Measurements from ENCODE around the gene FBXL20. TPM values are rescaled to one million over a fixed set of nuclear protein-coding genes. Genes with fewer than 3 reads are reported as not detected.

Gene FBXL20
- total and polyA plus RNA-seq, 10 of the 15 experiments (the other 5 are each of a cell fraction or from before 2014, with no cell fraction given): 1.2 to 8.3 (median 4.4) TPM

DNA sequence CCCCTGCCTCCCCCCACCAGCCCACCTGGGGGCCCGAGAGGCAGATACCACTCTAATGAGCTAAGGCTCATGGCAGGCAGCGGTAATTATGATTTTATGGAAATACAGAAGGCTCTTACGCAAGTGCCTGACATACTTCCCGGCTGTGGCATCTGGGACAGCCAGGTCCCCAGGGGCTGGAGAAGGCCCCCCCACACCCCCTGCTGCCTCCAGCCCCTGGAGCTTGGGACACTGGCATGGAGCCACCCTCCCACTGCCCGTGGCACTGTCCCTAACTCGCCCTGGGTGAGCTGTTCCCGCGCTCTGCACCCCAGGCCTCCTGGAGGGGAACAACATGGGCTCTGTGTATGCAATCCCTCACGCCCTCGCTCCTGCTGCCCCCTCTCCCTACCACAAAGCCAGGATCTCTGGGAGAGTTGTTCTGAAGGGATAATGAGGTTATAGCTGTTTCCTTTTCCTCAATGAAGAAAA, 170.3 kb downstream of the FBXL20 start:
- Histone ChIP-seq H3K79me2 (ENCODE audit: control insufficient read depth, insufficient read depth, low read length) (no peaks in the 10 kb centered on the region), H4K20me1 (ENCODE audit: control insufficient read depth, insufficient read depth) (no peaks in the 10 kb centered on the region), H3K9ac (ENCODE audit: control insufficient read depth, insufficient read depth, low read length) (no peak overlapping the region), H3K36me3 (ENCODE audit: control insufficient read depth in 2 of 2, insufficient read depth in 2 of 2, low read length in 1 of 2) (no peaks in the 10 kb centered on the region), H3K27me3 (replicated peaks in 1 of 2; ENCODE audit: control insufficient read depth in 2 of 2, insufficient read depth in 2 of 2, low read length in 1 of 2) (peaks cover under 1% of the 10 kb centered on the region in 2 experiments; a peak in 2 of 4 replicates), H3K27ac (ENCODE audit: control insufficient read depth, insufficient read depth) (no peak overlapping the region), H3K9me3 (replicated peaks; ENCODE audit: control insufficient read depth, insufficient read depth, low read length) (no peaks in the 10 kb centered on the region), H3K4me3 (no peak overlapping the region), H2AFZ (ENCODE audit: control insufficient read depth, low read depth, low read length) (no peak overlapping the region), H3K4me1 (ENCODE audit: control insufficient read depth, insufficient read depth, low read length) (no peaks in the 10 kb centered on the region), H3K4me2 (ENCODE audit: control insufficient read depth, insufficient read depth) (no peak overlapping the region)
- ChIA-PET POLR2A (interaction anchor here (1.2 to 1.8 kb wide), 2 partner anchors 22 to 25 kb away, joined by 3 to 11 read pairs; no protein-coding TSS in a partner anchor), RAD21 (ENCODE audit: unreplicated experiment) (interaction anchor here (0.7 to 11.3 kb wide), 6 partner anchors 13 to 353 kb away, joined by 3 to 160 read pairs (median 5); no protein-coding TSS in a partner anchor), CTCF (interaction anchor here (0.6 to 21.3 kb wide), 13 partner anchors 8 to 502 kb away, joined by 3 to 658 read pairs (median 6); no protein-coding TSS in a partner anchor), SMC1A (ENCODE audit: uncharacterized antibody, unreplicated experiment) (interaction anchor here (0.9 to 4.1 kb wide), 5 partner anchors 11 to 248 kb away, joined by 3 to 69 read pairs (median 5); no protein-coding TSS in a partner anchor)
- DNase-seq (ENCODE audit: low read depth, low spot score) (no peak), ATAC-seq (no peak), FAIRE-seq (no peak)
- TF ChIP-seq JUNB (IDR thresholded peaks at IDR 0.05) (no peak), RBBP5 (conservative IDR thresholded peaks at IDR 0.05) (no peak), RCOR1 (conservative IDR thresholded peaks at IDR 0.05; ENCODE audit: low read depth, low read length) (no peak), CUX1 (IDR thresholded peaks at IDR 0.05; ENCODE audit: insufficient replicate concordance, low read depth, low read length) (no peak), HDAC2 (IDR thresholded peaks at IDR 0.05) (no peak), SMAD1 (IDR thresholded peaks at IDR 0.05; ENCODE audit: low read depth, partially characterized antibody) (no peak), RUNX3 (IDR thresholded peaks at IDR 0.05; ENCODE audit: low read length) (no peak), EZH2 (IDR thresholded peaks at IDR 0.05; ENCODE audit: borderline replicate concordance, control insufficient read depth, low read depth, low read length) (no peak), MYC (IDR thresholded peaks at IDR 0.05; ENCODE audit: insufficient read depth, insufficient read length, insufficient replicate concordance, low read length, severe bottlenecking) (no peak), RFX5 (IDR thresholded peaks at IDR 0.05; ENCODE audit: low read depth, low read length) (no peak), ZBED1 (IDR thresholded peaks at IDR 0.05; ENCODE audit: borderline replicate concordance) (no peak), CHD4 (IDR thresholded peaks at IDR 0.05) (no peak), HCFC1 (IDR thresholded peaks at IDR 0.05; ENCODE audit: low read length) (no peak)
- TF ChIP-seq, protein P1, sequence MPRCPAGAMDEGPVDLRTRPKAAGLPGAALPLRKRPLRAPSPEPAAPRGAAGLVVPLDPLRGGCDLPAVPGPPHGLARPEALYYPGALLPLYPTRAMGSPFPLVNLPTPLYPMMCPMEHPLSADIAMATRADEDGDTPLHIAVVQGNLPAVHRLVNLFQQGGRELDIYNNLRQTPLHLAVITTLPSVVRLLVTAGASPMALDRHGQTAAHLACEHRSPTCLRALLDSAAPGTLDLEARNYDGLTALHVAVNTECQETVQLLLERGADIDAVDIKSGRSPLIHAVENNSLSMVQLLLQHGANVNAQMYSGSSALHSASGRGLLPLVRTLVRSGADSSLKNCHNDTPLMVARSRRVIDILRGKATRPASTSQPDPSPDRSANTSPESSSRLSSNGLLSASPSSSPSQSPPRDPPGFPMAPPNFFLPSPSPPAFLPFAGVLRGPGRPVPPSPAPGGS (IDR thresholded peaks at IDR 0.05; ENCODE audit: borderline replicate concordance, insufficient read depth, low read depth, low read length, poor library complexity, severe bottlenecking): no peak
- in situ Hi-C loops (cut with MboI): no loop called here
- 46% methylated on average over 10 of the region's 10 CpGs for WGBS (ENCODE audit: insufficient coverage, insufficient replicate concordance, low lambda C conversion rate, missing lambda C conversion rate)
- intact Hi-C loops (cut with micrococcal nuclease; ENCODE audit: unreplicated experiment): no loop called here
- BruUV-seq (replicated peaks): no TSS peak

Measured in GM12878 (cell line).